Activated T-cell treated with anti-CD3 and anti-CD28 coated beads, Interleukin-2, amount 50 U/mL, for 4 hours (primary cell): ENCODE data around the gene TPH1. TPM values are rescaled to one million over a fixed set of nuclear protein-coding genes. Genes with fewer than 3 reads are reported as not detected.

ENCODE experiments used
- ATAC-seq, 2 donors: fragments of 200-7000 bp; cut with Tn5 transposase; one replicate each; pipeline ENCODE4 v1.10.0; 2021
- DNase-seq: peaks from one replicate; pipeline ENCODE4 v3.0.0-alpha.2; 2020
- H3K27me3 Mint-ChIP-seq: one replicate; pipeline ENCODE4 v1.8.0; 2021; ENCODE audit warnings: low read depth, mixed read lengths
- H3K36me3 Mint-ChIP-seq: one replicate; pipeline ENCODE4 v1.8.0; 2022; ENCODE audit warnings: mixed read lengths; ENCODE audit not compliant: insufficient read depth
- H3K4me1 Mint-ChIP-seq: one replicate; pipeline ENCODE4 v1.8.0; 2021; ENCODE audit warnings: low read depth, mixed read lengths
- H3K4me3 Mint-ChIP-seq: one replicate; pipeline ENCODE4 v1.8.0; 2021; ENCODE audit warnings: mild to moderate bottlenecking, moderate library complexity, mixed read lengths
- H3K9me3 Mint-ChIP-seq: one replicate; pipeline ENCODE4 v1.8.0; 2021; ENCODE audit warnings: mixed read lengths
- total RNA-seq, 3 donors: library from RNA; stranded (reverse); gene quantifications; one replicate each; pipeline ENCODE4 v1.2.1, GENCODE V29; 2021

TPH1 gene
- total RNA-seq, 3 donors from 2014 or later: 0.35 to 0.51 (median 0.40) TPM

DNA sequence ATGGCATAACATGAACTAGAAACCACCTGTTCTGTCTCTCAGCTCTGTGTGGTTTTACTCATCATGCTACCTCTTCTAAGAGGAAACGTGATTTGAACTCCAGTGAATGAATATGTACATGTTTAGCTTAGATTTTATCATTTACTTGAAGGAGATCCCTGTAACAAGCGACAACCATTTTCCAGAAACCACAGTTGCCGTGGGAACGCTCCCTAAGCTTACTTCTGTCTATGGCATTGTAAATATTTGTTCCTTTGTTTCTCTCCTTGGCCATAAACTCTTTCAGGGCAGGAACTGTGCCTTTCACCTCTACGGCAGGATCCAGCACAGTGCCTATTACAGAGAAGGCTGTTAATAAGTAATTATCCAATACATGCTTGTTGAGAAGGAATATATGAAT lies 17.1 kb upstream of the TPH1 start:
- no peak for ATAC-seq
- H3K27me3 Mint-ChIP-seq: no peaks in the 10 kb centered on the region
- no peak for DNase-seq
- peaks cover 5% of the 10 kb centered on the region for H3K36me3 Mint-ChIP-seq
- no peak overlapping the region for H3K4me3 Mint-ChIP-seq
- H3K4me1 Mint-ChIP-seq: no peaks in the 10 kb centered on the region
- H3K9me3 Mint-ChIP-seq: no peaks in the 10 kb centered on the region

DNA sequence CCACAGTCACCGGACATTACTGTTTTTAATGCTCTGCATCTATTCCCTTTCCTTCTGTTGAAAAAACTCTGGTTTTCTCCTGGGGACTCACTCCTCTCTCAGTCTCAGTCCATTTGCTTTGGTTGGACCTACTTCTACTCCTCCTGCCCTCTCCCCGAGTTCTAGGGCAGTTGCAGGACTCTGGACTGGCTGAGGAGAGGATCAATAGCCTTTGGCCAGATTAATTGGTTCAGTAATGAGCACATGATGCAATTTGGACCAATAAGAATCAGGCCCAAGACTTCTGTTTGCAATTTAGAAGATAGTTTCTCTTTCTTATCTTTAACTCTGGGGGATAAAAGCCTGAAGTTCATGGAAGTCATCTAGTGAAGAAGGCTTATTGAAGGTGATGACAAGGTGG lies 15.3 kb upstream of the TPH1 start:
- H3K9me3 Mint-ChIP-seq: no peaks in the 10 kb centered on the region
- H3K27me3 Mint-ChIP-seq: no peaks in the 10 kb centered on the region
- no peak for DNase-seq
- H3K36me3 Mint-ChIP-seq: peaks cover 2% of the 10 kb centered on the region
- no peak overlapping the region for H3K4me3 Mint-ChIP-seq
- no peaks in the 10 kb centered on the region for H3K4me1 Mint-ChIP-seq
- no peak for ATAC-seq

DNA sequence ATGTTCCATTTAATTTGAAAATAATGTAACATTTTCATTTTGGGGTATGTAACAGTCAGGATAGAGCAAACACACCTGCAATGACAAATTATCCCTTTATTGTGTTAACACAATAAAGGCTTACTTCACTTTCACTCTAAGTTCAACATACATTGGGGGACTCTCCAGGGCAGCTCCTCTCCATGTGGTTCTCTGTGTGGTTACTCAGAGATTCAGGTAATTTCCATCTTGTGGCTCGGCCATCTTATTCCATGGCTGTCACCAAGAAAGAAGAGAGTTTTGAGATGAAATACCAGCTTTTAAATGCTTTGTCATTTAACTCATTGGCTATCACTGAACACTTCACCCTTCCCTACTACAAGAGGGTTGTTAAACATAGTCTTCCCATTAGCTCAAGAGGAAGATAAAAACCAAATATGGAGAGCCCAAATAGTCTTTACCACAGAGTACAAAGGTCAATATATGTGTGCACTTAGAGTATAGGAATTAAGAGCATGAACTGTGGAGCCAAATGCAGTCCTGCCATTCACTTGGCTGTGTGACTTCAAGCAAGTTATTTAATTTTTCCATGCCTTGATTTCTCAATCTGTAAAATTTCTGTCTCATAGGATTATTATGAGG lies 10.6 kb upstream of the TPH1 start:
- DNase-seq: no peak
- H3K27me3 Mint-ChIP-seq: no peaks in the 10 kb centered on the region
- H3K9me3 Mint-ChIP-seq: no peaks in the 10 kb centered on the region
- no peaks in the 10 kb centered on the region for H3K4me1 Mint-ChIP-seq
- H3K36me3 Mint-ChIP-seq: peaks cover 7% of the 10 kb centered on the region
- ATAC-seq: no peak
- H3K4me3 Mint-ChIP-seq: no peak overlapping the region

DNA sequence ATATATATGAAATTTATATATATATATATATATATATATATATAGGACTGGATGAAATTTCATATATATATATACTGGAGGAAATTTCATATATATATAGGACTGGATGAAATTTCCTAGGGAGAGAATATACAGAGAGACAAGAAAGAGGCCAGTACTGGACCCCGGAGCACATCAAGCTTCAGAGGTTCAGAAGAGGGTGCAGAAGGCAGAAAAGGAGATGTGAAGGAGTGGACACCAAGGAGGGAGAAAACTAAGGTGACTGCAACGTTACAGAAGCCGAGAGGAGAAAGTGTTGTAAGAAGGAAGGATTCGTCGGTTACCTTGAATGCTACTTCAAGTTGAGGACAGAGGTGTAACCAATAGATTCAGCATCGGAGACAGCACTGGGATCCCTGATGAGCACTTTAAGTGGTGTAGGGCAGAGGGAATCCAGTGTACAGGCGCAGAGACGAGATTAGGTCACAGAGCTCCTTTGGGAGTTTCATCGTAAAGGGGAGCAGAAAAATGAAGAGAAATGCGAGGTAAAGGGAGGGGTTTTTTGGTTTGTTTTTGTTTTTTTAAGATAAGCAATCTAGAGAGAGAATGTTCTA lies 8.5 kb upstream of the TPH1 start:
- no peak for ATAC-seq
- Mint-ChIP-seq H3K4me3 (no peak overlapping the region), H3K36me3 (peaks cover 5% of the 10 kb centered on the region), H3K27me3 (no peaks in the 10 kb centered on the region), H3K9me3 (no peaks in the 10 kb centered on the region), H3K4me1 (no peaks in the 10 kb centered on the region)
- no peak for DNase-seq

DNA sequence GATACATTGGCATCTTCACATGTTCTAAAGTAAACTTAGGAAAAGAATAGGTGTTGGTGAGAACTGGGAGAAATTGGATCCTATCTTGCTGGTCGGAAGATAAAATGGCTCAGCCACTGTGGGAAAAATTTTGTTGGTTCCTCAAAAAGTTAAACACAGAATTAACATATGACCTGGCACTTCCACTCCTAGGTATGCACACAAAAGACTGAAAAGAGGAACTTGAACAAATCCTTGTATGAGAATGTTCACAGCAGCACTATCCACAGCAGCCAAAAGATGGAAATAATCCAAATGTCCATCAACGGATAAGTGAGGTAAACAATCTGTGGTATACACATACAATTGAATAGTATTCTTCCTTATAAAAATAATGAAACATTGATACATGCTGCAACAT lies 4.8 kb upstream of the TPH1 start:
- Mint-ChIP-seq H3K36me3 (peaks cover 5% of the 10 kb centered on the region), H3K9me3 (peaks cover 13% of the 10 kb centered on the region), H3K27me3 (peaks cover 24% of the 10 kb centered on the region), H3K4me1 (no peaks in the 10 kb centered on the region), H3K4me3 (no peak overlapping the region)
- DNase-seq: no peak
- no peak for ATAC-seq

DNA sequence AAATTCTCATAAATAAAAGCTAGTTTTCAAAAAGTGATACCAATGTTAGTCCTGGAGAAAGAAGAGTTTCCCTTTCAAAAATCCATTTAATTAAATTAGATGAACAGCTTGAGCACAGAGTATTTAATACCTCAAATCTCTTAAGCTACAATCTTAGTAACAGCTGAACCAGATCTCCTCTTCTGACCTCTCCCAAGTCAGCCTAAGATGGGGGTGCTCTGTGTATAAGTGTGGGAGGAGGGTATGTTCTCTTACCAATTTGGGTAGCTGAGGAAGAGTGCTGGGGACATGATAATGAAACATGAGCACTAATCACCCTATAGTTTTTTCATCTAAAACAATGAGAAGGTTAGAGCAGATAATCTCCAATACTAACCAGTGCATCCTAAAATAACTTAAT lies 9.6 kb downstream of the TPH1 start:
- Mint-ChIP-seq H3K36me3 (no peaks in the 10 kb centered on the region), H3K27me3 (peaks cover 1% of the 10 kb centered on the region), H3K9me3 (no peaks in the 10 kb centered on the region), H3K4me3 (no peak overlapping the region), H3K4me1 (no peaks in the 10 kb centered on the region)
- DNase-seq (no peak), ATAC-seq (no peak)

DNA sequence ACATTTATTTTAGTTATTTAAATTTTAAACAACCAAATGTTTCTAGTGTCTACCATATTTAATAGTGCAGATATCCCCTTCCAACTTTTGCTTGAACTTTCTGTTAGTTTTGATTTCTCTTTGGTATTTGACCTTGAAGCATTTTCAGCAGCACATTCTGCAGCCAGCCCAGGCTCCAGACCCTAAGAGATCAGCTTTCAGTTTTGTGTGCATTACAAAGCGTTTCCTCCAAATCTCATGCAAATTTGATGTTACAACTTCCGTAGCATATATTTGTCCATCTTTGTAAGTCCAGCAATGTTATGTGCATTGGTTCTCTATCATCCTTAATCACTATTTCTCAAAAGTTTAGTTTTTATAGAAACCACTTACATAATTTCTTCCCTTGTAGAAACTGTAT lies 18.6 kb downstream of the TPH1 start:
- no peak for DNase-seq
- Mint-ChIP-seq H3K4me3 (no peak overlapping the region), H3K4me1 (no peaks in the 10 kb centered on the region), H3K9me3 (no peaks in the 10 kb centered on the region), H3K36me3 (peaks cover 2% of the 10 kb centered on the region), H3K27me3 (no peaks in the 10 kb centered on the region)
- ATAC-seq: no peak

DNA sequence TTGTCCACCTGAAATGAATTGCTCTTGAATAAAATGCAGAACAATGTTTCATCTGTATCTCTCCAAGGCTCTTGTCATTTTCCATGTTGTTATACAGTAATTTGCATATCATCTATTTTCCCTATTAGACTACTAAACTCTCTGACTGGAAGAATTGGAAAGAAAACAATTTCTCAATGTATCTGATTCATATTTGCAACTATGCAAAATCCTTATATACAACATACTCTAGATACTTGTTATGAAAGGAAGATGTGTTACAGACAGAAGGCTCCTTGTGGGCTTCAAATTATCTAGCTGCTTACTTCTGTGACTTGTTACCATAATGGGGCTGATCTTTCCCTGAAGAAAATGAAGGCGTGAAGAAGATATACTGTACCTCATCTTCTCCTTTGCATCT lies 23.6 kb downstream of the TPH1 start:
- Mint-ChIP-seq H3K27me3 (no peaks in the 10 kb centered on the region), H3K9me3 (no peaks in the 10 kb centered on the region), H3K4me3 (no peak overlapping the region), H3K4me1 (no peaks in the 10 kb centered on the region), H3K36me3 (peaks cover 2% of the 10 kb centered on the region)
- no peak for ATAC-seq
- DNase-seq: no peak

DNA sequence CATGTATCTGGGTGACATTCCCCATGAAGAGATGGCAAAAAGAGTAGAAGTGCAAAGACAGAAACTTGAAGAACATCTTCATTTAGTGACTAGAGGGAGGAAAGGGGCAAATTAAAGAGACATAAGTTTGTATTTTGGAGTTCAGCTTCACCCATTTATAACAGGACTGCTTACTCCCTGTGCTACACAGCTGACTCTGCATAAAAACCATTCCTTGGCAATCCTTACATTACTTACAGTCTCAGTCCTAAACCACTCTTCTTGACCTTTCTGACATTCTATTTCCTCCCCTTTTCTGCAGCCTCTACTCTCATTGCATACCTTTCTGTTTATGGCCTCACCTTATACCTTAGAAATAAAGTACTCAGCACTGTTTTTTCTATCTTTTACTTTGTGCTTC lies 26.4 kb downstream of the TPH1 start:
- Mint-ChIP-seq H3K9me3 (no peaks in the 10 kb centered on the region), H3K4me1 (peaks cover 8% of the 10 kb centered on the region), H3K4me3 (no peak overlapping the region), H3K36me3 (no peaks in the 10 kb centered on the region), H3K27me3 (no peaks in the 10 kb centered on the region)
- DNase-seq (no peak), ATAC-seq (no peak)

DNA sequence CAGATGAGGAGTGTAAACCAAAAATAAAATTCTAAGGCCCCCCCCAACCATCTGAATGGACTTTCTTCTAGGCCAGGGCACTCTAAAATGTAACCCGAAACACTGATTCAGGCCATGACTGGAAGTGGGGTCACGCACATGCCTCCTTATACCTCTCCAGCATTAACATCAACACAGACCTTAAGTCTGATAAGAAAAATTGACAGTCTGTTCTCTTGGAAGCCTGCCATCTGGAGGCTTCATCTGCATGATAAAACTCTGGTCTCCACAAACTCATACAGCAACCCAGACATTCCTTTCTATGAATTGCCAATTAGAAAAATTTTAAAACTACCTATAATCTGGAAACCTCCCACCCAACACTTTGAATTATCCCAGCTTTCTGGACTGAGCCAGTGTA lies 29.3 kb downstream of the TPH1 start:
- Mint-ChIP-seq H3K4me3 (no peak overlapping the region), H3K36me3 (peaks cover 2% of the 10 kb centered on the region), H3K4me1 (peaks cover 28% of the 10 kb centered on the region)

DNA sequence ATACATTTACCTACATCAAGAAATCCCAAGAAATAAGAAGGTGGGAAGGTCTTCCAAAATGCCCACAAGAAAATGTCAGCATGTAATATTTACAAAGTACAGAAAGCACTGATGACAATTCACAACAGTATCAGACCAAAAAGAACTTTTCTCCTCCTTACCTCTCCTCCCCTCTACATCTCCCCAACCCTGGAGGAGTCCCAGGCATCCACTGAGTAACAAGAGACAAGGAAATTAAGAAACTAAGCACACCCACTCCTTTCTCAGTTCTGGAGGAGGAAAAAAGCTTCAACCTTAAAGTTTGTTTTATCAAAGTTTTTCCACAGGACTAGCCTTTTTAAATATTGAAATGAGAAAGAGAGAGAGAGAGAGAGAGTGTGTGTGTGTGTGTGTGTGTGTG lies 31.2 kb downstream of the TPH1 start:
- Mint-ChIP-seq H3K27me3 (no peaks in the 10 kb centered on the region), H3K9me3 (peaks cover 4% of the 10 kb centered on the region), H3K4me3 (no peak overlapping the region), H3K4me1 (peaks cover 37% of the 10 kb centered on the region), H3K36me3 (peaks cover 2% of the 10 kb centered on the region)
- ATAC-seq: no peak
- no peak for DNase-seq

More for the DNA sequence above, 29.3 kb downstream of the TPH1 start:
- no peak for ATAC-seq
- no peaks in the 10 kb centered on the region for H3K27me3 Mint-ChIP-seq
- DNase-seq: no peak
- peaks cover 2% of the 10 kb centered on the region for H3K9me3 Mint-ChIP-seq

DNA sequence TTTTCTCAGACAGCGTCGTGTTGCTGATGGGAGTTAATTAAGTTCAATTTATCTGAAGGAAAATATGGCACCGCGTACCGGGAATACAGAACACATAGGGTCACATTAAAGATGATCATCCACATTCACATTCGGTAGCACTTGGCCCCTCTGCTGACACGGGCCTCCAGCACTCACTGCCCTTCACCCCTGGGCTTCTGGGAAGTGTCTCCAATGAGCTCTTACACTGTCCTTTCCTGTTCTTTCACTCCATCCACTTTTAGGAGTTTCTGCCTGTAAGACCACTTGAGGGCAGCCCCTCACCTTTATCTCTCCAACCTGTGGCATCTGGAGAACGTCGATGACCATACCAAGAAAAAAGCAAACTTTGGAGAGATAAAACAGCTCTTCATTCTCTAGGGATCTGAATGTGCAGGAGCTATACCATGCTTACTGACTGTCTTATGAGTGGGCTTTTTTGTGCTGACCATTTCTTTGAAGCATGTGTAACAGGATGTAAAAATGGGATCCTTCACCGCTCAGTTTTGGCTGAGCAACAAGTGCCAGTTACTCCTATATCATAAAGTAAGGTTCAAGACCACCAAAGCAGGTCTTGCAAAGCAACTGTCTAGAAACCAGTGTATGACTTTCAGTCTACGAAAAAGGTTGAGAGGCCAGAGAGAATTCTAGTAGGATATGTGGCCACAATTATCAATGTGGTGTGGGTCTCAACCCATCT lies 32.1 kb downstream of the TPH1 start:
- Mint-ChIP-seq H3K4me1 (peaks cover 37% of the 10 kb centered on the region), H3K36me3 (peaks cover 2% of the 10 kb centered on the region), H3K27me3 (no peaks in the 10 kb centered on the region), H3K9me3 (peaks cover 4% of the 10 kb centered on the region), H3K4me3 (peak overlapping the region; percentile 98)
- ATAC-seq: no peak
- DNase-seq: no peak

DNA sequence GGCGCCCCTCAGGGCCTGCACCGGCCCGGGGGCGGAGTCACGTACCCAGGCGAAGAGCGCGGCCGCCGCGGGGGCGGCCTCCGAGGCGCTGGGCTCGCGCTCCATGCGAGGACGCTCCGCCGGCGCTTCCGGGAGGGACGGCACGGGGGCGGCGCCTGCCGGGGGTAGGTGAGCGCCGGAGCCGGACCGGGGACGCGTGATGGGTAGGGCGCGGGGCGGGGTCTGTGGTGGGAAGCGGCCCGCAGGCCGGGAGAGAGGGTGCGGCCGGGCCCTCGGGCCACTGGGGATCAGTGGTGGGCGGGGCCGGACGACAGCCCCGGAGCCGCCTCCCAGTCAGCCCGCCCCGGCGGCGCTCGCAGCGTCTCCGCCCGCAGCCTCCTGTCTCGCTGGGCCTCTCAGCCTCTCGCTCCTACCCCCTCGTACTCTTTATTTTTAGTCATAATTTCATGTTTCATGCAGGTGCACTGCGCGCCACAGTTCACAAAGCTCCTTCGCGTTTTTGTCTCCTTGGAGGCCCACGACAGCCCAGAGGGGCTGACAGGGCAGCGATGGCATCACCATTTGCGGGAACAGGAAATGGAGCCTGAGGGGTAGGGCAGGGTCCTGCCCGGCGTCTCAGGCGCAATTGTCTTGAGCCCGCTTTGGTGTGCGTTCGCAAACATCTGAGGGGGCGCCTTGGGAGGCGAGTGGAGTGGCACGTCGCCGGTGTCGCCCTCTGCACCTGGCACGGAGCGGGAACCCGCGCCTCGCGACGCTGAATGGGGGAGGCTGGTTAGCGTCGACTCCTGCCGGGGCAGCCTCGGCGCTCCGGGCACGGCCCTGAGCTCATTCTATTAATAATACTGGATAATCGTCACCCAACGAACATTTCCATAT lies 32.9 kb downstream of the TPH1 start, which contains the start of gene SERGEF:
Gene SERGEF, minus strand, starts transcription at position 142 of the 876 bp plus-strand sequence. Its CDS starts 37 bp downstream, at position 105.
- H3K27me3 Mint-ChIP-seq: no peaks in the 10 kb centered on the region
- H3K4me3 Mint-ChIP-seq: peak within 1 kb of the TSS; percentile 98
- H3K9me3 Mint-ChIP-seq: peaks cover 4% of the 10 kb centered on the region
- H3K4me1 Mint-ChIP-seq: peaks cover 37% of the 10 kb centered on the region
- peak; percentile 90 to 92 for ATAC-seq
- peak; percentile 87 for DNase-seq
- H3K36me3 Mint-ChIP-seq: peaks cover 2% of the 10 kb centered on the region
